EL (cell line): ENCODE data around the gene GVQW3.

ENCODE experiments used
- DNase-seq: peaks from one replicate; pipeline ENCODE4 v3.0.0-alpha.2; 2016

The GVQW3 gene

DNA sequence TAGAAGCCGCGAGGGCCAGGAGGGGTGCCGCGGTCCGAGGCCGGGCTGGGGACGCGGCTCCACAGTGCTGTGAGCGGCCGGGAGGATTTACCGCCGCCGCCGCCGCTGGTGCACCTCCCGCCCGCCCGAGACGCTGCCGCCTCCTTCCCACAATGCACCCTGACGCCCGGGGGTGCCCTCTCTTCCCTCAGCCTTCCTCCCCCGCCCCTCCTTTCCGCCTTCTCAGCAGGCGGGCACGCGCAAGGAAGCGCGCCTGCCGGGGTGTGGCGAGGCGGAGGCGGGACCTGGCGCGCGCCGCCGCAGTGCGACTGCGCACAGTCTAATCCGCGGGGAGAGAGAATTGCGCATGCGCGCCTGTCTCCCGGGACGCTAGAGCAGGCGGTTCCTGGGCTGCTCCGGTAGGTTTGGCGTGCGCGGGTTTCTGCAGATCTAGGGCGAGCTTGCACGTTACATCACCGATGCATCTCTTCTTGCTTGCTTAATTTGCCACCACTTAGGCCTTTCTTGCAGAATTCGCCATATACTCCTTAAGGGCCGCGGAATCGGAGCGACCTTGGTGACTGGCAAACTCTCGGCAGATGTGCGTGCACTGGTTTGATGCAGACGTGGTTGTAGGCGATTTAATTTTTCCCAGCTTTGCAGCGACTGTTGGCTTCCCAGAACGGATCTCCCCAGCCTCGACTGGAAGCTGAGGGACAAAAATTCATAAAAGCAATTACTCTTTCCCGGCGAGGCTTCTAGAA, at the start of gene GVQW3, which contains the start of gene THAP12:
Gene GVQW3, plus strand, starts transcription at position 347 of the 743 bp plus-strand sequence. CDS start 506 bp downstream, outside the sequence.
Gene THAP12, minus strand, starts transcription at position 156 of the 743 bp plus-strand sequence. CDS start 296 bp downstream, outside the sequence.
- DNase-seq: peak; percentile 98

GRCh38 chr11:76334826-76335389, 46.2 kb upstream of the GVQW3 start:
- no peak for DNase-seq

GRCh38 chr11:76335842-76336241, 45.3 kb upstream of the GVQW3 start:
- no peak for DNase-seq

GRCh38 chr11:76336597-76336996, 44.5 kb upstream of the GVQW3 start:
- DNase-seq: no peak

GRCh38 chr11:76337469-76337868, 43.7 kb upstream of the GVQW3 start:
- DNase-seq: no peak

DNA sequence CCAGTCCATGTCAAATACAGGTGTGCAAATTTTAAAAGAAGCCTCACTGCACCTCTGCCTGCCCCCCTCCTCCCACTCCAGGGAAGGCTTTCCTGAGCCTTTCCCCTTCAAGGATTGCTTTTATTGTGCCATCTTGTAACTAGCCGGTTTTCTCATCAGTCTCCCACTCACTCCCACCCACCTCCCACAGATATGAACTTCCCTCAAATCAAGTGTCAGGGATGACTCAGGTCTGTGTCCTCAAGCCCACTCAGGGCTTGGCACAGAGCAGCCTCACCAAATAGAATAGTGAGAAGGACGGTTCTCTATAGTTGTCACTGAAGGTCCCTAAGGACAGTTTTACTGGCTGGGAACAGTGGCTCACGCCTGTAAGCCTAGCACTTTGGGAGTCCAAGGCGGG, 43.2 kb upstream of the GVQW3 start:
- no peak for DNase-seq

GRCh38 chr11:76339221-76339620, 41.9 kb upstream of the GVQW3 start:
- no peak for DNase-seq

DNA sequence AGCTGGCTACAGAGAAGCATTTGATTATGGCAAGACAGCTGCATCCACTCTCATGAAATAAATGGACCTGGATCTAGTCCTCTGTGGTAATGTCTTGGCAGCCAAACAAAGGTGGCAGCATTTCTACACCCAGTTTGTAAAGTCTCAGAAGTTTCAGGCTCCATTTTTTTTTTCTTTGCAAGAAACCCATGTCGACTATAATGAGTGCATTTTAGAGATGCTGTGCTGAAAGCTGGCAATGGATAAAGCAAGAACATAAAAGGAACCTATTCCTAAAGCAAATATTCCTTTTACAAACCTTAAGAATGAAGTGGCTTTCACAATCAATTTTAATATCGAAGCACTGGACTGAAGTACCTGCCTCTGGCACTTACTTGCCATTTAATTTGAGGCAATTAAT, 33.7 kb upstream of the GVQW3 start:
- DNase-seq: no peak

DNA sequence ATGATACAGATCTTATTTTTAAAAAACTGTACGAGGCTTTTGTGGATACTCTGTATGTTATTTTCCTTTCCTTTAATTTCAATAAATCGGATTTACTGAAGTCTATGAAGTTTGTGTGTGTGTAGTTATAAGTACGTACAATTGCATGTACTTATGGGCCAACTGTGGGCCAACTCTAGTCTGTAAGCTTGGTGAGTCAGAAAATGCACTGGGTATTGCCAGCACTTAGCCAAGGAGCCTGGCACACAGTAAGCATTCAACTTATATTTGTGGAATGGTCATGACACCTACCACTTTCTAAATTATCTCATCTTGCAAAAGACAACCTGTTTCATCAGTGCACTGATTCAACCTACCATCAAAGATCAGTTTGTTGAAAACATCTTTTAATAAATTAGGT, 32.8 kb upstream of the GVQW3 start:
- DNase-seq: no peak

DNA sequence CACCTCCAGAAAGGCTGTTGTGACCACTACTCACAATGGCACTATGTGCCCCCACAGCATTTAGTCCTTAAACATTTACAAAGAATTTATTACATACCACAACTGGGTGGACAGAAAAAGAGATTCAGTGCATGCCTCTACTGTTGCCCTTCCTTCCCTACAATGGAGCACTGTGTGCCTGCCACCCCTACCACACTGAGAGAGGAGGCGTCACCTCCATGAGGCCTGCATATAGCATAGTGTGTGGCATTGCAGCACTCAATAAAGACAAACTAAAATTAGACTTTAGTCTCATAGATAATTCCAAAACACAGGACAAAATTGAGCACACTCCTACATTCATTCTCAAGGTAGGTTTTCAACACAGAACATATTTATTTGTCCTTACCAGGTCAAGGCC, 26.0 kb upstream of the GVQW3 start:
- DNase-seq: no peak

DNA sequence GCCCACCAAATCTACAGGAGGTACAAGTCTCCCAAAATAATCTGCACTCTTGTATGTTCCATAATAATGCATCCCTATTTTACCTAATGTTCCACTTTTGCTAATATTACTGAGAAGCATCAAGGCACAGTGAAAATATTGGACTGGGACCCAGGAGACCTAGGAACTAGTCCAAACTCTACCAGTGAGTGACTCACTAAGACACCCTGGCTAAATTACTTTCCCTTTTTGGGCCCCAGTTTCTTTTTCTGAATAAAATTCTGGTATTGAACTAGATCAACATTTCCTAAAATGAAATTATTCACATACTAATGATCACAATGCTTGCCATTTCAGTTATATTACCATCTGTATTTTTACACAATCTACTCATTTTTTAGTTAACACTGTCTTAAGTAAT, 19.7 kb upstream of the GVQW3 start:
- DNase-seq: no peak

DNA sequence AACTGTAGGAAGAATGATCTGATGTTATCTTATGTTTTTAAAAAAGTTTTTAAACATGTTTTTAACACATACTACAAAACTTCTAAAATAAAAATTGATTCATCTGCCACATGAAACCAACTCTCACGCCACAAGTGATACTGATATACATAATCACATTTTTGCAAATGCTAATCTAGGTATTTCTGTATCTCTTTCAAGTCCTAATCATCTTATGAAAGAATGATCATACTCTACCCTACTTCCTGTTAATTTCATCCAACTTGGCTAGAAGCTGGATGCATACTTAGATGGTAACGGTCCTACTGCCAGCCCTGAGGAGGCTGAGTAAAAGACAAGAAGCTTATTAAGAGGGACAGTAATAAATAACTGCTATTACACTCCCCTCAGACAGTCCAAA, 19.3 kb upstream of the GVQW3 start:
- DNase-seq: no peak

- no peak for DNase-seq
These were observed 18.4 kb upstream of the GVQW3 start for GRCh38 chr11:76362716-76363115.

DNA sequence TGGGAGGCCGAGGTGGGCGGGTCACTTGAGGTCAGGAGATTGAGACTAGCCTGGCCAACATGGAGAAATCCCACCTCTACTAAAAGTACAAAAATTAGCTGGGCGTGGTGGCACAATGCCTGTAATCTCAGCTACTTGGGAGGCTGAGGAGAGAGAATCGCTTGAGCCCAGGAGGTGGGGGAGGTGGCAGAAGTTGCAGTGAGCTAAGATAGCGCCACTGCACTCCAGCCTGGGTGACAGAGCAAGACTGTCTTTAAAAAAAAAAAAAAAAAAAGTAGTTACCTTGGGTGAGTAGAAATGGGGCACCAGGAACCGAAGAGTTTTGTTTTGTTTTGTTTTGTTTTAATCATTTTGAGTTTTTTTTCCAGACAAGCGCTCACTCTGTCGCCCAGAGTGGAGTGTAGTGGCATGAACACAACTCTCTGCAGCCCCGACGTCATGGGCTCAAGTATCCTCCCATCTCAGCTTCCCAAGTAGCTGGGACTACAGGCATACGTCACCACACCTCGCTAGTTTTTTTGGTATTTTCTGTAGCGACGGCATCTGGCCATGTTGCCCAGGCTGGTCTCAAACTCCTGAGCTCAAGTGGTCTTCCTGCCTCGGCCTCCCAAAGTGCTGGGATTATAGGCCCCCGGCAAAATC, 16.0 kb upstream of the GVQW3 start:
- DNase-seq: no peak

- DNase-seq: no peak
These were observed 12.6 kb upstream of the GVQW3 start for GRCh38 chr11:76368490-76368889.

DNA sequence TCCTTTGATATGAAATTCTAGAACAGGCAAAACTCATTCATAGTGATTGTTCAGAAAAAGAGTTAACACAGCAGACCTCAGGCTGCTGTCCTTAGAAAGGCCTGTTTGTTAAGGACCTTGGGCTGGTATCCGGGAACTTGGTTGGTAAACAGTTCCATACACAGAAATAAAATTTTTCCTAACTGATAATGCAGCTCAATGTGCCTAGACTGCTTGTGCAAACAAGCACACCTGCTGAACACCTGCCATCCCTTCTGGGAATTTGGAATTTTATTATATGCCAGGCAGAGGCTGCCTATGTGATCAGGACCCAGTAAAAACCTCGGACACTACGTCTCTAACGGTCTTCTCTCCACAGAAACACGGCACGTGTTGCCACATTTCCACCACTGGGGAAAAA, 11.7 kb upstream of the GVQW3 start:
- DNase-seq: no peak

- peak; percentile 77 for DNase-seq
These were observed 10.0 kb upstream of the GVQW3 start for GRCh38 chr11:76371170-76371569.

- DNase-seq: no peak
These were observed 4.2 kb upstream of the GVQW3 start for GRCh38 chr11:76376746-76377558.

DNA sequence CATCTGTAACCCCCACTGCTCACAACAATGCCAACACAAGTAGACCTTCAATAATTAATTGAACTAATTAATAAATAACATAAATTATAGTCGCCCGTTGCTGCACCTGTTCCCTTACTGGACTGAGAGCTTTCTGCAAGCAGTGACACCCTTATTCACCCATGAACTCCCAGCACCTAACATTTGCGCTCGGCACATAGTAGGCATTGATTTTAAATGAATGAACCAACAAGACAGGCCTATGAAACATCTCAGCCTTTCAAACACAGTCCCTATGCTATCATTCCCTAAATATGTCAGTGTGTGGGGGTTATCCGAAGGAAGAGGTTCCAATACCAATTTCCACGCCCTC, 1.3 kb upstream of the GVQW3 start:
- DNase-seq: no peak

- DNase-seq: peak; percentile 41
These were observed 755 bp upstream of the GVQW3 start for GRCh38 chr11:76380159-76380976.

- DNase-seq: no peak
These were observed 1.1 kb downstream of the GVQW3 start for GRCh38 chr11:76382209-76382608.

- DNase-seq: no peak
These were observed 4.8 kb downstream of the GVQW3 start for GRCh38 chr11:76385903-76386302.

GRCh38 chr11:76388408-76388807, 7.3 kb downstream of the GVQW3 start:
- DNase-seq: no peak
